Activated naive CD4-positive, alpha-beta T cell treated with Interleukin-2 at 50 U/mL for 16 hours (primary cell): ENCODE results near the gene CEP112.

Source experiments
- DNase-seq: peaks from one replicate; pipeline ENCODE4 v3.0.0-alpha.2; 2020

Gene CEP112

GRCh38 chr17:66191593-66192377 is at the start of gene CEP112:
TSS of gene CEP112 (minus strand) at chr17:66192133.
- peak; percentile 86 for DNase-seq

GRCh38 chr17:66240630-66241029 is 48.7 kb upstream of the CEP112 start:
- DNase-seq: no peak

DNA sequence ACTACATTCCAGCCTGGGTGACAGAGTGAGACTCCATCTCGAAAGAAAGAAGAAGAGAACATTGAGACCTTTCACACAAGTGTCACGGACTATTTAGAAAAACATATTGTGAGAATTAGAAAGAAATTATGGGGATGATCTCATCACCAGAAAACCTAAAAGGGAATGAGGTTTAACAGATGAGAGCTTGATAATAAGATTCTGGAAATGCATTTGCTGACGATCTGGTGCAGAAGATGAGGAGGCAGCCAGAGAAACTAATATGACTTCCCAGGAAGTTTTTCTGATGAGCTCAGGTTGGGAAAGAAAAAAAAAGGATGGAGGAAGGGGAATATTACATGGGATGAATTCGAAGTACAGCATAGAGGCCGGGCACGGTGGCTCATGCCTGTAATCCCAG is 48.1 kb upstream of the CEP112 start:
- no peak for DNase-seq

GRCh38 chr17:66235377-66235994 is 43.6 kb upstream of the CEP112 start:
- no peak for DNase-seq

GRCh38 chr17:66234611-66235010 is 42.7 kb upstream of the CEP112 start:
- DNase-seq: no peak

GRCh38 chr17:66233023-66233753 is 41.3 kb upstream of the CEP112 start:
- no peak for DNase-seq

DNA sequence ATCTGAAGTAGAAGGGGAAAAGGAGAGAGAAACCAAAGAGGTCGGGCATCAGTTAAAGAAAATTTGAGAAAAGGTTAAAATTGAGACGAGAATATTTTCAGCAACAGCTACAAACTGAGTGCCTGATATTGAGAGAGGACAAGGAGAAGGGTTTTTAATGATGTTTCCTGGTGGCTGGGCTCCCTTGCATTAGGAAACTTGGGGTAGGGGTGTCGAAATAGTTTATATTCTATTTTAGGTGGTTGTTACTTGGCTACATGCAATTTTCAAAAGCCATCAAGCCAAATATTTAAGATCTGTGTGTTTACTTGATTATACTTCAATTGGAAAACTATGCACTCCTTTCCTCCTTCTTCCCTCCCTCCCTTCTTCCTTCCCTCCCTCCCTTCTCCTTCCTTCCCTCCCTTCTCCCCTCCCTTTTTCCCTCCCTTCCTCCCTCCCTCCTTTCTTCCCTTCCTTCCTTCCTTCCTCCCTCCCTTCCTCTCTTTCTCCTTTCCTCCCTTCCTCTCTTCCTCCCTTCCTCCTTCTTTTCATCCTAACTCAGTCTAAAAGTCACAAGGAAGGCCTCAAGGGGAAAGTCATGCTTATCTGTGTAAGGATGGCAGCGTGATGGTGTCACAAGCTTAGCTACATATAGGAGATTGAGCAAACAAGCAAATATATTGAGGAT is 39.1 kb upstream of the CEP112 start:
- DNase-seq: no peak

- DNase-seq: no peak
These were observed 38.0 kb upstream of the CEP112 start for GRCh38 chr17:66229783-66230538.

DNA sequence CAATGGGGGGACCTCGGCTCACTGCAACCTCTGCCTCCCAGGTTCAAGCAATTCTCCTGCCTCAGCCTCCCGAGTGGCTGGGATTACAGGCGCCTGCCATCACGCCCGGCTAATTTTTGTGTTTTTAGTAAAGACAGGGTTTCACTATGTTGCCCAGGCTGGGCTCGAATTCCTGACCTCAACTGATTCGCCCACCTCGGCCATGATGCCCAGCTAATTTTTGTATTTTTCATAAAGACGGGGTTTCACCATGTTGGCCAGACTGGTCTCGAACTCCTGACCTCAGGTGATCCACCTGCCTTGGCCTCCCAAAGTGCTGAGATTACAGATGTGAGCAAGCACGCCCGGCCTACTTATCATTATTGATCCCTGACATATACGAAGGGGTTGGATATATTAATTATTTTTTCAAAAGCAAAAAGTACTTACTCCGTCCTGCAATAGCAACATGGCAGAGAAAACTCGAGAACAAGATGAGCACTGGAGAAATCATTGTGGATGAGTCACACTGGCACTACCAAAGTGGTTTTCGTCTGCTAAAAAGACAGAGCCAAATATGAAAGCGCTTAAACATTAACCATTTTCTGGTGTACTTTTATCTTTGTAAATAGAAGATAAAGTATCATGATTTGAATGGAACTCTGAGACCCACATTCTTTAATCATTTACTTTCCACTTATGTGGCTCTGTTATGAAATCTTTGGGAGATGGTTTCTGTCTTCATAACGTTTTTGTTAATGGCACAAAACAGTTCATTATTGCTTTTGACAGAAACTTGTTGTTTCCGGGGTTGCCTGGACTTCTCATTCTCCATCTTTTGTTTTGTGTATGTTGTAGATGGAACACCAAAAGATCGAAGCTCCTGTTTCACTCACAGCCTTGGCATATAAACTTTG is 37.2 kb upstream of the CEP112 start, which contains the start of gene APOH:
APOH (minus strand) TSS at position 529 of the 896 bp plus-strand sequence; CDS start at position 493, 36 bp downstream.
- DNase-seq: no peak

GRCh38 chr17:66227212-66228045 is 35.5 kb upstream of the CEP112 start:
- DNase-seq: no peak

- no peak for DNase-seq
These were observed 30.9 kb upstream of the CEP112 start for GRCh38 chr17:66222798-66223350.

DNA sequence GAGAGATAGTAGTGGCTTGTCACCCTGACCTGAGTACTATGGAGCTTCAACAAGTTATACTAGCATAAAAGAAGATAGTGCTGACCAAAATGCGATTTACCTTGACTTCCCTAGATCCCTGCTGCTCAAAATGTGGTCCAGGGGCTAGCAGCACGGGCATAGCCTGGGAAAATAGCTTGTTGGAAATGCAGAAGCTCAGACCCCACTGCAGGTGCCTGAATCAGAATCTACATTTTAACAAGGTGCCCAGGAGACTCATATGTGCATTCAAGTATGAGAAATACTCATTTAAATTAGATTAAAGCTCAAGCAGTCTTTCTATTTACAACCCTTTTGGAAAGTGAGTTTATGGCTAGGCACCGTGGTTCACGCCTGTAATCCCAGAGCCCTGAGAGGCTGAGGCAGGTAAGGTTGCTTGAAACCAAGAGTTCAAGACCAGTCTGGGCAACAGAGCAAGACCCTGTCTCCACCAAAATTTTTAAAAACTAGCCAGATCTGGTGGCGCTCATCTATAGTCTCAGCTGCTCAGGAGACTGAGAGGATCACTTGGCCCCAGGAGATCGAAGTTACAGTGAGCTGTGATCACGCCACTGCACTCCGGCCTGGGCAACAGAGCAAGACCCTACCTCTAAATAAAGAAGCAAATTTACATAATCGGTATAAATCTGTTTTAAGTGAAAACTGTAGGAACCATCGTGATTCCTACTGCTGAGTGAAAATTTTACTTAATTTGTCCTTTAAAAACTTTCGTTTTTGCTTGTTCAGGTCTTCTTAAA is 30.0 kb upstream of the CEP112 start:
- DNase-seq: no peak

DNA sequence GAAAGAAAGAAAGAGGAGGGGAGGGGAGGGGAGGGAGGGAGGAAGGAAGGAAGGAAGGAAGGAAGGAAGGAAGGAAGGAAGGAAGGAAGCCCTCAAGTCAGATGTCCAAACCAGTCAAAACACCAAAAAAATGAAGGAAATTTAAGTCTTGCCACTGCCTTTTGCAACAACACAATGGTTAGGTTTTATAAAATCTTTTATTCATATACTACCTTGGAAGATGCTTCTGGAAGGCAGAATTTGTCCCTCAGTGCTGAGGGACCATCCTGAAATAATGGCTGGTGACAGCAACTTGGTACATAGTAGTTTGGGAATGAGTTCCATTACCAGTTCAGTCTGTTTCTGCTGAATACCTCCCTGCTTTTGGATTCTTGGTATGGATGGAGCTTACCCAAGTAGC is 29.4 kb upstream of the CEP112 start:
- DNase-seq: no peak

GRCh38 chr17:66220079-66220835 is 28.3 kb upstream of the CEP112 start:
- DNase-seq: no peak

DNA sequence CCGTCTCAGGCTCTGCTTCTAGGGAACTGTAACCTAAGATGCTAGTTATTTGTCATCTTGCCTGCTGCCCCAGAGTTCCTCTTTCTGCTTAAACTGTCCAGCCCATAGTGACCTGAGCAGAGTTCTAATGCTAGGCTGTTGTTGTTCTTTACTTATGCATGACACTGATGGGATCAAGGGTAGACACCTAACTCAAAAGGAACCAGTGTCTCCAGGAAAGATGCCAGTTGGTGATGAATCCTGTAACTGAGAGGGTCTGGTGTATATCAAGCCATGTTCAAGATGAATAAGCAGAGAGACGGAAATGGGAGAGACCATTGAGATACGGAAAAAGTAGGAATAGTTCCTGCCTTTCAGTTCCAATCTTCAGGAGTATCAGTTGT is 23.6 kb upstream of the CEP112 start:
- DNase-seq: no peak

DNA sequence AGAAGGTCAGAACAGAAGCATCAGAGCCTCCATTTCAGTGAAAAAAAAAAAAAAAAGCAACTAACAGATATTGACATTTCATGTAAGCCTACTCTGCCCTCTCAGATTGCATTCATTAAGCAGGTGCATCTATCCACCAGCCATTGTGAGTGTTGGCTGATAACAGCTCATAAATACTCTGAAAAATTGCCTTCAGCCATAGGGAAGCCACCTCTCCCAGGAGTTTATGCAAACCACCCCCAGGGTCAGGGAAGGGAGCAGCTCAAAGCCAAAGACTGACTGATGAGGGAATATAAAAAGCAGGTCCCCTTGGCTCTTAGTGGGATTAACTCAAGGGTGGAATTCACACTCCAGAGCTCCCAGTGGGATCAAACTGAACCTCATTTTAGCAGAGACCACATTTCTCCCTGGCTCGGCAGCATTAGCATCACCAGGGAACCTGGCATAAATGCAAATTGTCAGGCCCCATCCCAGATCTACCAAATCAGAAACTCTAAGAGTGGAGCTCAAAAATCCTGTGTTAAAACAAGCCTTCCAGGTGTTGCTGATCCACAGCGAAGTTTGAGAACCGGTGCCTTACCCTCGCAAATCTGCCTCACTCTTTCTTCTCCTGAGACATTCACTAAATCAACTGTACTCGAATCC is 23.1 kb upstream of the CEP112 start:
- no peak for DNase-seq

DNA sequence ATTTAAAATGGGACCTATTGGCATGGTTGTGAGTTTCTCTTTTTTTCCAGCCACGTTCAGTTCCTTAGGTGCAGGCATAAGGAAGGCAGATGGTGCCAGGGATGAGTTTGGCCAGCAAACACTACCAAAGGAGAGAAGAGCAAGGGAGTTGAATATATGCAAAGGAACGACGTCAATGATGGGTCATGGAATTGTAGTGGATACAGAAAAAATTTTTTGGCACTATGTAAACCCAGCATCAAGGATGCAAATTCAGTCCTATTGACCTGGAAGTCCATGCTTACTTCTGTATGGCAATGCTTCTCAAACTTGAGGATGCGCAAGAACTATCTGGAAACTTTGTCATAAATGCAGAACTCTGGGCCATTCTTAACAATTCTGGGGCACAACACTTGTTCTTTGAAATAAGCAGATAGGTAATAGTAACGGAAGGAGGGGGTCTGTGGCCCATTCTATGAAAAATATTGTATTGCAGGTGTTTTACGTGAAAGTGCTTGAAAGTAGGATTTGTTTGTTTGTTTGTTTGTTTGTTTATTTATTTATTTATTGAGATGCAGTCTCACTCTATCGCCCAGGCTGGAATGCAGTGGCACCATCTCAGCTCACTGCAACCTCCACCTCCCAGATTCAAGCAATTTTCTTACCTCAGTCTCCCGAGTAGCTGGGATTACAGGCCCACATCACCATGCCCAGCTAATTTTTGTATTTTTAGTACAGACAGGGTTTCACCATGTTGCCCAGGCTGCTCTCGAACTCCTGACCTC is 19.3 kb upstream of the CEP112 start:
- no peak for DNase-seq
